Adrenal gland (tissue), 12 donors: Measurements from ENCODE around the gene TNXB. TPM values are rescaled to one million over a fixed set of nuclear protein-coding genes. Genes with fewer than 3 reads are reported as not detected.

Experiments used
- DNase-seq, 7 donors: peaks; one replicate each; pipeline ENCODE4 v3.0.0-alpha.2; 2019 to 2020
- H3K27ac ChIP-seq, 5 donors: fragments of 200-600 bp; sonication (generic) in 4 of 5; 1 replicate in 3 of 5; 2 replicates in 2 of 5; pipeline versions ENCODE4 v1.5.1 to v1.8.0; 2016 to 2020; ENCODE audit warnings: mild to moderate bottlenecking in 1 of 5
- H3K27me3 ChIP-seq: fragments of 200-600 bp; 2 replicates; pipeline ENCODE4 v1.8.0; 2021
- H3K36me3 ChIP-seq, 2 donors: fragments of 200-600 bp; replicated peaks in 1 of 2; 1 replicate in 1 of 2; 2 replicates in 1 of 2; pipeline versions ENCODE4 v1.5.1 to v1.8.0; 2018 to 2022
- H3K4me1 ChIP-seq, 2 donors: fragments of 200-600 bp; replicated peaks in 1 of 2; 1 replicate in 1 of 2; 2 replicates in 1 of 2; pipeline versions ENCODE4 v1.5.1 to v1.8.0; 2018 to 2021
- H3K4me3 ChIP-seq, 4 donors: fragments of 200-600 bp; sonication (generic) in 3 of 4; one replicate each; pipeline ENCODE4 v1.5.1; 2016 to 2018
- H3K9me3 ChIP-seq, 3 donors: fragments of 200-600 bp; sonication (generic) in 1 of 3; replicated peaks in 1 of 3; 1 replicate in 2 of 3; 2 replicates in 1 of 3; pipeline versions ENCODE4 v1.5.1 to v1.8.0; 2016 to 2021
- POLR2A ChIP-seq, 2 donors: fragments of 450-650 bp; IDR thresholded peaks; one replicate each; pipeline ENCODE4 v1.6.1; 2017; ENCODE audit warnings: antibody characterized with exemption in 2 of 2, mild to moderate bottlenecking in 2 of 2, moderate library complexity in 1 of 2
- WGBS, 4 donors: extraction: QIAGEN DNeasy Blood & Tissue Kit in 2 of 4; methylation state at CpG; one replicate each; pipeline versions ENCODE4 v1.1.5 to v1.1.7; 2013 to 2017; 5-methylcytosine and 5-hydroxymethylcytosine counted together
- intact Hi-C, 2 donors: fragments of 100-400 bp; cut with DNase I; formaldehyde crosslinking; loops; one replicate each; pipeline versions ENCODE4 v1.14.1 to v1.15.0; 2022 to 2023
- polyA plus RNA-seq, 3 donors: library from polyadenylated mRNA; stranded (reverse); fragments of 200-250 nt in 2 of 3; fragments of 350-450 nt in 1 of 3; fragmentation: Illumina TruSeq in 1 of 3; extraction: RNeasy Lipid Tissue Mini Kit (QIAGEN cat#74804) in 1 of 3; gene quantifications; one replicate each; pipeline ENCODE4 v1.2.3, GENCODE V29; 2013 to 2014
- total RNA-seq, 9 donors: library from RNA; depleted of rRNA in 4 of 9; stranded (reverse); fragments of >200 nt in 4 of 9; fragments of 120-200 nt in 1 of 9; fragmentation: NEBNext Ultra II Directional in 1 of 9; extraction: Animal tissue kit (Norgen Biotek cat#: 25700) in 1 of 9; gene quantifications; one replicate each; pipeline versions ENCODE4 v1.1.0 to v1.2.4, GENCODE V29; 2013 to 2023
- TF ChIP-seq, protein P1 (sequence below), 6 experiments: fragments of 450-650 bp in 4 of 6; fragments of 200-600 bp in 2 of 6; sonication (generic) in 1 of 6; IDR thresholded peaks; 1 replicate in 5 of 6; 2 replicates in 1 of 6; pipeline versions ENCODE4 v1.5.1 to v1.8.0; 2016 to 2021; ENCODE audit warnings: antibody characterized with exemption in 6 of 6, mild to moderate bottlenecking in 2 of 6, moderate library complexity in 1 of 6
- donor health status: healthy with polysubstance abuse.
- donor health status: Bipolar disorder and iron deficiency.
- donor health status: DM: yes; HTN: yes; CAD: no.
- donor health status: DM: no; HTN: no; CAD: no.
- donor health status: DM: no; HTN: no; CAD: no.
- donor health status: DM: yes; HTN: yes; CAD: no.

The TNXB gene
- total and polyA plus RNA-seq, 12 donors: 19.6 to 506 (median 213) TPM

- WGBS, 4 donors: 50 to 65% (median 59%) methylated on average over 18 to 47 of the region's 47 CpGs
- Histone ChIP-seq H3K4me3 (peak overlapping the region in 1 of 4 donors; percentile 29), H3K27ac (no peak overlapping the region), H3K27me3 (no peaks in the 10 kb centered on the region), H3K9me3 (no peaks in the 10 kb centered on the region), H3K36me3 (no peaks in the 10 kb centered on the region), H3K4me1 (peaks cover 7 to 13% of the 10 kb centered on the region in 2 donors)
- TF ChIP-seq POLR2A (IDR thresholded peaks at IDR 0.05): no peak
- TF ChIP-seq, protein P1, sequence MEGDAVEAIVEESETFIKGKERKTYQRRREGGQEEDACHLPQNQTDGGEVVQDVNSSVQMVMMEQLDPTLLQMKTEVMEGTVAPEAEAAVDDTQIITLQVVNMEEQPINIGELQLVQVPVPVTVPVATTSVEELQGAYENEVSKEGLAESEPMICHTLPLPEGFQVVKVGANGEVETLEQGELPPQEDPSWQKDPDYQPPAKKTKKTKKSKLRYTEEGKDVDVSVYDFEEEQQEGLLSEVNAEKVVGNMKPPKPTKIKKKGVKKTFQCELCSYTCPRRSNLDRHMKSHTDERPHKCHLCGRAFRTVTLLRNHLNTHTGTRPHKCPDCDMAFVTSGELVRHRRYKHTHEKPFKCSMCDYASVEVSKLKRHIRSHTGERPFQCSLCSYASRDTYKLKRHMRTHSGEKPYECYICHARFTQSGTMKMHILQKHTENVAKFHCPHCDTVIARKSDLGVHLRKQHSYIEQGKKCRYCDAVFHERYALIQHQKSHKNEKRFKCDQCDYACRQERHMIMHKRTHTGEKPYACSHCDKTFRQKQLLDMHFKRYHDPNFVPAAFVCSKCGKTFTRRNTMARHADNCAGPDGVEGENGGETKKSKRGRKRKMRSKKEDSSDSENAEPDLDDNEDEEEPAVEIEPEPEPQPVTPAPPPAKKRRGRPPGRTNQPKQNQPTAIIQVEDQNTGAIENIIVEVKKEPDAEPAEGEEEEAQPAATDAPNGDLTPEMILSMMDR (IDR thresholded peaks at IDR 0.05): no peak
- intact Hi-C loops: no loop called here
- DNase-seq: no peak
Observed at GRCh38 chr6:32149092-32149755, 40.1 kb upstream of the TNXB start.

GRCh38 chr6:32148289-32149091 lies 39.4 kb upstream of the TNXB start:
- H3K4me1 ChIP-seq: peaks cover 7 to 13% of the 10 kb centered on the region in 2 donors
- H3K36me3 ChIP-seq: no peaks in the 10 kb centered on the region
- peak; percentile 52 to 81 (median 63) for DNase-seq
- no peaks in the 10 kb centered on the region for H3K9me3 ChIP-seq
- no peak overlapping the region for H3K27ac ChIP-seq
- no peaks in the 10 kb centered on the region for H3K27me3 ChIP-seq
- TF ChIP-seq POLR2A (IDR thresholded peaks at IDR 0.05): no peak
- TF ChIP-seq, protein P1 (IDR thresholded peaks at IDR 0.05): no peak
- intact Hi-C loops: no loop called here
- H3K4me3 ChIP-seq: peak overlapping the region in 1 of 4 donors; percentile 29
- WGBS, 4 donors: 47 to 57% (median 49%) methylated on average over 38 to 39 of the region's 39 CpGs

DNA sequence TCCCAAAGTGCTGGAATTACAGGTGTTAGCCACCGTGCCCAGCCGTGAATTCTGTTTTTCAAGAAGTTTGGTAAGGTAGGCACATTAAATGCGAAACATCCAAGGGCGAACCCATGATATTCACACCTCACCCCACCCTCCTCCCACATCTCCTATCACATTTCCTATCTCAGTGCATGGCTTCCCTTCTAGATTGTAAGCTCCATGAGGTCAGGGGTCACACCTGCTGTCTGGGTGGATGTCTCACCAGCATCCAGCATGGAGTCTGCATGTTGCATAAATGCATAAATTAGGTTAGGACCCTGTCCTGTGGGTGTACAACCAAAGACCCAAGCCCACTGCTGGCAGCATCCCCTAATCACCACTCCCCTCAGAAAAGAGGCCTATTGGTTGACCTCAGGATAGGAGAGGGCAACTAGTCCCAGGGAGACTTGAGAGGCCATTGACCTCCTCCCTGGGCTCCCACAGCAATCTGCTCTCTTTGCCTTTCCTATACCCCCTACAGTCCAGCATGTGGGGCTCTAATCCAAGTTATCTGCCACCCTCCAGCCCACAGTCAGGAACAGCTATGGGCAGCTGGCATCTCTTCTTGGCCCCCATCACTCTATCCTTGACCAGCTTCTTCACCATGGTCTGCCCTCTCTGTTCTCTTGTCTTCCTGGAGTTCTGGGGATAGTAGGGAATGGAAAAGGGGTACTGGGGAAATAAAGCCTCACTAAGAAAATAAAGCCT lies 38.4 kb upstream of the TNXB start:
- DNase-seq: no peak
- Histone ChIP-seq H3K4me1 (peaks cover 1 to 5% of the 10 kb centered on the region in 2 donors), H3K27me3 (no peaks in the 10 kb centered on the region), H3K36me3 (no peaks in the 10 kb centered on the region), H3K4me3 (no peak overlapping the region), H3K9me3 (no peaks in the 10 kb centered on the region), H3K27ac (no peak overlapping the region)
- 86 to 96% (median 93%) methylated on average over 4 of the region's 4 CpGs for WGBS, 4 donors
- no peak for TF ChIP-seq POLR2A (IDR thresholded peaks at IDR 0.05)
- TF ChIP-seq, protein P1 (IDR thresholded peaks at IDR 0.05): no peak
- intact Hi-C loops: no loop called here

DNA sequence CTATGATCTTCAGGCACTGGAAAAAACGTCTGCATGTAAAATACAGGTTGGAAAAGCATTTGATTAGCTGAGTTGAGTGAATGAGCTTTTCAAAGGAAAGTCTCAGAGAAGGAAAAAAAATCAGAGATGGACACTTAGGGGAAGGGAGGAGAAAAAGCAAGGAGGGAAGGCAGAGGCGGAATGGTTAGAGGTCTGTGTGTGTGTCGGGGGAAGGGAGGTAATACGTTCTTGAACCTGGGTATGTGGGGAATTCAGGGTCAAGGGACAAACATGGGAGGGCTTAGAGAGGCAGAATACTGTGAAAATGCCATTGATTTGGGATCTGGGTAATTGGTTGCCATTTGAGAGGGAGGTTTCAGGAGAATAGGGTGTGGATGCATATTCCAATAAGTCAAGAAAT lies 37.5 kb upstream of the TNXB start:
- DNase-seq: no peak
- no peaks in the 10 kb centered on the region for H3K36me3 ChIP-seq
- TF ChIP-seq, protein P1 (IDR thresholded peaks at IDR 0.05): no peak
- TF ChIP-seq POLR2A (IDR thresholded peaks at IDR 0.05): no peak
- H3K27ac ChIP-seq: no peak overlapping the region
- no peaks in the 10 kb centered on the region for H3K4me1 ChIP-seq
- H3K27me3 ChIP-seq: no peaks in the 10 kb centered on the region
- no peak overlapping the region for H3K4me3 ChIP-seq
- no peaks in the 10 kb centered on the region for H3K9me3 ChIP-seq
- intact Hi-C loops: no loop called here
- WGBS, 4 donors: 38 to 56% (median 52%) methylated on average over 4 of the region's 4 CpGs
